HepG2 (cell line): ENCODE data around the gene C6orf132. TPM values are rescaled to one million over a fixed set of nuclear protein-coding genes. Genes with fewer than 3 reads are reported as not detected.

ENCODE experiments used
- CHCHD3 ChIP-seq: sonication (generic); formaldehyde crosslinking; IDR thresholded peaks from 2 replicates; pipeline ENCODE4 v1.8.0; 2022; ENCODE audit warnings: mild to moderate bottlenecking, missing genetic modification reagents, moderate library complexity
- E2F2 ChIP-seq: sonication (generic); formaldehyde crosslinking; IDR thresholded peaks from 2 replicates; pipeline ENCODE4 v1.4.0; 2020; ENCODE audit warnings: missing genetic modification reagents, borderline replicate concordance
- KAT8 ChIP-seq: IDR thresholded peaks from 2 replicates; pipeline ENCODE4 v1.6.1; 2016; ENCODE audit warnings: missing genetic modification reagents, missing compliant biosample characterization
- NAIF1 ChIP-seq: sonication (generic); formaldehyde crosslinking; IDR thresholded peaks from 2 replicates; pipeline ENCODE4 v1.5.0; 2020; ENCODE audit warnings: mild to moderate bottlenecking, missing genetic modification reagents, borderline replicate concordance
- NBN ChIP-seq: fragments of 450-650 bp; conservative IDR thresholded peaks from 2 replicates; pipeline ENCODE4 v1.6.1; 2017
- NFIB ChIP-seq: sonication (generic); formaldehyde crosslinking; IDR thresholded peaks from 2 replicates; pipeline ENCODE4 v1.9.0; 2021; ENCODE audit warnings: missing genetic modification reagents, mild to moderate bottlenecking, borderline replicate concordance
- NR3C1 ChIP-seq: sonication (generic); formaldehyde crosslinking; IDR thresholded peaks from 2 replicates; pipeline ENCODE4 v1.4.0; 2020; ENCODE audit warnings: missing genetic modification reagents
- PAWR ChIP-seq: sonication (generic); formaldehyde crosslinking; IDR thresholded peaks from 2 replicates; pipeline ENCODE4 v1.4.0; 2020; ENCODE audit warnings: missing genetic modification reagents, mild to moderate bottlenecking, borderline replicate concordance
- POLR2AphosphoS5 ChIP-seq: IDR thresholded peaks from 2 replicates; pipeline ENCODE4 v1.6.1; 2012; ENCODE audit warnings: low read depth, low read length
- SMAD9 ChIP-seq: sonication (generic); formaldehyde crosslinking; IDR thresholded peaks from 2 replicates; pipeline ENCODE4 v1.5.1; 2020; ENCODE audit warnings: mild to moderate bottlenecking, missing genetic modification reagents
- SUZ12 ChIP-seq: fragments of 150-350 bp; IDR thresholded peaks from 2 replicates; pipeline ENCODE4 v1.6.1; 2014; ENCODE audit warnings: low read depth, low read length
- TBP ChIP-seq: sonication (generic); formaldehyde crosslinking; IDR thresholded peaks from 2 replicates; pipeline ENCODE4 v1.5.0; 2020; ENCODE audit warnings: missing genetic modification reagents
- ZFP37 ChIP-seq: sonication (generic); formaldehyde crosslinking; IDR thresholded peaks from 2 replicates; pipeline ENCODE4 v1.4.0; 2020; ENCODE audit warnings: missing genetic modification reagents, borderline replicate concordance
- ZNF598 ChIP-seq: sonication (generic); formaldehyde crosslinking; IDR thresholded peaks from 2 replicates; pipeline ENCODE4 v1.5.1; 2020; ENCODE audit warnings: mild to moderate bottlenecking, missing genetic modification reagents, borderline replicate concordance
- ZNF629 ChIP-seq: sonication (generic); formaldehyde crosslinking; conservative IDR thresholded peaks from 2 replicates; pipeline ENCODE4 v1.5.0; 2020; ENCODE audit warnings: missing genetic modification reagents
- ZNF879 ChIP-seq: sonication (generic); formaldehyde crosslinking; IDR thresholded peaks from 2 replicates; pipeline ENCODE4 v1.8.1; 2023; ENCODE audit warnings: missing genetic modification reagents
- ZSCAN31 ChIP-seq: sonication (generic); formaldehyde crosslinking; IDR thresholded peaks from 2 replicates; pipeline ENCODE4 v1.5.0; 2020; ENCODE audit warnings: low read depth, mild to moderate bottlenecking, missing genetic modification reagents
- ZZZ3 ChIP-seq: sonication (generic); formaldehyde crosslinking; IDR thresholded peaks from 2 replicates; pipeline ENCODE4 v1.4.0; 2020; ENCODE audit warnings: missing genetic modification reagents, mild to moderate bottlenecking, borderline replicate concordance
- polyA plus RNA-seq, 8 experiments: library from polyadenylated mRNA; depleted of rRNA in 3 of 8; stranded (reverse) in 7 of 8; unstranded in 1 of 8; fragments of >200 nt; fragmentation: Illumina TruSeq in 4 of 8; extraction: Trizol in 4 of 8; gene quantifications; 2 replicates each; pipeline versions ENCODE4 v1.2.1 to v1.2.3, GENCODE V29; 2011 to 2016; ENCODE audit warnings: low read depth in 4 of 8, missing spikeins in 1 of 8, mixed read lengths in 1 of 8; ENCODE audit not compliant: insufficient read depth in 1 of 8
- total RNA-seq, 5 experiments: library from RNA; depleted of rRNA; stranded (reverse); fragments of >200 nt; fragmentation: Illumina TruSeq; extraction: Trizol; gene quantifications; 2 replicates each; pipeline ENCODE4 v1.2.3, GENCODE V29; 2016; ENCODE audit warnings: low read depth in 1 of 5
- TF ChIP-seq, protein P1 (sequence below): sonication (generic); formaldehyde crosslinking; IDR thresholded peaks from 2 replicates; pipeline ENCODE4; 2020; ENCODE audit warnings: missing genetic modification reagents, mild to moderate bottlenecking, borderline replicate concordance
- TF ChIP-seq, protein P2 (sequence below): sonication (generic); formaldehyde crosslinking; IDR thresholded peaks from 2 replicates; pipeline ENCODE4 v1.4.0; 2020; ENCODE audit warnings: missing genetic modification reagents, borderline replicate concordance
- TF ChIP-seq, protein P3 (sequence below): sonication (generic); formaldehyde crosslinking; IDR thresholded peaks from 2 replicates; pipeline ENCODE4 v1.5.0; 2020; ENCODE audit warnings: mild to moderate bottlenecking, missing genetic modification reagents

The C6orf132 gene
- total and polyA plus RNA-seq, 2 of the 13 experiments (the other 11 are each of a cell fraction or from before 2014, with no cell fraction given) = 0.78 to 3.0 TPM

DNA sequence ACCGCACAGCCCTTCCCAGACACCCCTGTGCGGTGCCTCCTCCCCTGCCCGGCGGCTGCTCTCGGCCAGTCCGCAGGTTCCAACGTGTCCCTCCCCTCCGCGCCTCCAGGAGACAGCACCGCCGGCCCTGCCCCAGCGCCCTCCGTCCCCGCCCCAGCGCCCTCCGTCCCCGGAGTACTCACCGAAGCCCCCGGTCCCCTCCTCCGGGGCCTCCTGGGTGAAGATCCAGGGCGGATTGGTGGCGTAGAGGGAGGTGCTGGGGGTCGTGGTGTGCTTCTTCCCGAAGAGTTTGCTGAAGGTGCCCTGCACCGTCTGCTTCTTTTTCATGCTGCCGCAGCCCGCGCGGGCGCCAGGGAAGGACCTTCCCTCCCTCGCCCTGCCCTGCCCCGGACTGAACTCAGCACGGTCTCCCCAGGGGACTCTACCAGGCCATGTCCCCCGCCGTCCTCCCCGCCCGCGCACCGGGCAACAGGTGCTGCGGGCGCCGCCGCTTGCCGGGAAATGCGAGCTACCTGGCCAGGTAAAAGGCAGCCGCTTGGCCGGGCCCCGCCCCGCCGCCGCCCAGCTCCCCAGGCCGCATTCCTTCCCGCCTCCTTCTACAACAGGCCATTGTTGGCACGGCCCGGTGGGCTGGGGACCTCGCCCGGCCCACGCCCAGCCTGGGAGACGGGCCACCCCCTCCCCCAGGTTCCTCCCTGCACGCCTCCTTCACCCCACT is at the start of gene C6orf132 (continued):
- TF ChIP-seq NR3C1 (CRISPR knock-in tag) (no peak), NAIF1 (no peak), SUZ12 (no peak), NFIB (CRISPR knock-in tag) (no peak), TBP (CRISPR knock-in tag) (no peak), KAT8 (CRISPR knock-in tag) (no peak), E2F2 (CRISPR knock-in tag) (no peak), ZSCAN31 (no peak), POLR2AphosphoS5 (no peak), ZZZ3 (CRISPR knock-in tag) (no peak), NBN (no peak), SMAD9 (no peak; the same call in 1 of the 2 replicates), ZNF598 (no peak), CHCHD3 (CRISPR knock-in tag) (no peak), PAWR (CRISPR knock-in tag) (no peak), ZFP37 (CRISPR knock-in tag) (no peak), ZNF629 (no peak), ZNF879 (peak; percentile 50; the same call in 1 of the 2 replicates)
- TF ChIP-seq, protein P1, sequence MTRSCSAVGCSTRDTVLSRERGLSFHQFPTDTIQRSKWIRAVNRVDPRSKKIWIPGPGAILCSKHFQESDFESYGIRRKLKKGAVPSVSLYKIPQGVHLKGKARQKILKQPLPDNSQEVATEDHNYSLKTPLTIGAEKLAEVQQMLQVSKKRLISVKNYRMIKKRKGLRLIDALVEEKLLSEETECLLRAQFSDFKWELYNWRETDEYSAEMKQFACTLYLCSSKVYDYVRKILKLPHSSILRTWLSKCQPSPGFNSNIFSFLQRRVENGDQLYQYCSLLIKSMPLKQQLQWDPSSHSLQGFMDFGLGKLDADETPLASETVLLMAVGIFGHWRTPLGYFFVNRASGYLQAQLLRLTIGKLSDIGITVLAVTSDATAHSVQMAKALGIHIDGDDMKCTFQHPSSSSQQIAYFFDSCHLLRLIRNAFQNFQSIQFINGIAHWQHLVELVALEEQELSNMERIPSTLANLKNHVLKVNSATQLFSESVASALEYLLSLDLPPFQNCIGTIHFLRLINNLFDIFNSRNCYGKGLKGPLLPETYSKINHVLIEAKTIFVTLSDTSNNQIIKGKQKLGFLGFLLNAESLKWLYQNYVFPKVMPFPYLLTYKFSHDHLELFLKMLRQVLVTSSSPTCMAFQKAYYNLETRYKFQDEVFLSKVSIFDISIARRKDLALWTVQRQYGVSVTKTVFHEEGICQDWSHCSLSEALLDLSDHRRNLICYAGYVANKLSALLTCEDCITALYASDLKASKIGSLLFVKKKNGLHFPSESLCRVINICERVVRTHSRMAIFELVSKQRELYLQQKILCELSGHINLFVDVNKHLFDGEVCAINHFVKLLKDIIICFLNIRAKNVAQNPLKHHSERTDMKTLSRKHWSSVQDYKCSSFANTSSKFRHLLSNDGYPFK (CRISPR knock-in tag) = no peak
- TF ChIP-seq, protein P2, sequence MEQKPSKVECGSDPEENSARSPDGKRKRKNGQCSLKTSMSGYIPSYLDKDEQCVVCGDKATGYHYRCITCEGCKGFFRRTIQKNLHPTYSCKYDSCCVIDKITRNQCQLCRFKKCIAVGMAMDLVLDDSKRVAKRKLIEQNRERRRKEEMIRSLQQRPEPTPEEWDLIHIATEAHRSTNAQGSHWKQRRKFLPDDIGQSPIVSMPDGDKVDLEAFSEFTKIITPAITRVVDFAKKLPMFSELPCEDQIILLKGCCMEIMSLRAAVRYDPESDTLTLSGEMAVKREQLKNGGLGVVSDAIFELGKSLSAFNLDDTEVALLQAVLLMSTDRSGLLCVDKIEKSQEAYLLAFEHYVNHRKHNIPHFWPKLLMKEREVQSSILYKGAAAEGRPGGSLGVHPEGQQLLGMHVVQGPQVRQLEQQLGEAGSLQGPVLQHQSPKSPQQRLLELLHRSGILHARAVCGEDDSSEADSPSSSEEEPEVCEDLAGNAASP (CRISPR knock-in tag) = no peak
- TF ChIP-seq, protein P3, sequence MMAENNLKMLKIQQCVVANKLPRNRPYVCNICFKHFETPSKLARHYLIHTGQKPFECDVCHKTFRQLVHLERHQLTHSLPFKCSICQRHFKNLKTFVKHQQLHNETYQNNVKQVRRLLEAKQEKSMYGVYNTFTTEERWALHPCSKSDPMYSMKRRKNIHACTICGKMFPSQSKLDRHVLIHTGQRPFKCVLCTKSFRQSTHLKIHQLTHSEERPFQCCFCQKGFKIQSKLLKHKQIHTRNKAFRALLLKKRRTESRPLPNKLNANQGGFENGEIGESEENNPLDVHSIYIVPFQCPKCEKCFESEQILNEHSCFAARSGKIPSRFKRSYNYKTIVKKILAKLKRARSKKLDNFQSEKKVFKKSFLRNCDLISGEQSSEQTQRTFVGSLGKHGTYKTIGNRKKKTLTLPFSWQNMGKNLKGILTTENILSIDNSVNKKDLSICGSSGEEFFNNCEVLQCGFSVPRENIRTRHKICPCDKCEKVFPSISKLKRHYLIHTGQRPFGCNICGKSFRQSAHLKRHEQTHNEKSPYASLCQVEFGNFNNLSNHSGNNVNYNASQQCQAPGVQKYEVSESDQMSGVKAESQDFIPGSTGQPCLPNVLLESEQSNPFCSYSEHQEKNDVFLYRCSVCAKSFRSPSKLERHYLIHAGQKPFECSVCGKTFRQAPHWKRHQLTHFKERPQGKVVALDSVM = no peak
